NK-92 (cell line): Measurements from ENCODE around the gene CRYBB3.
"Not testable (repeated sequence)": the region's sequence is repeated elsewhere in the genome, so short reads cannot be mapped to it uniquely, and the experiment has no call there.

Experiments used
- DNase-seq: peaks from one replicate; lab custom pipeline; 2025; ENCODE audit not compliant: unreplicated experiment; lab: John Stamatoyannopoulos, UW

CRYBB3 gene

GRCh38 chr22:25204547-25204946, 4.9 kb downstream of the CRYBB3 start:
- DNase-seq = not testable (repeated sequence)

GRCh38 chr22:25205847-25206246, 6.2 kb downstream of the CRYBB3 start:
- DNase-seq = no peak

GRCh38 chr22:25206998-25207397, 7.3 kb downstream of the CRYBB3 start:
- DNase-seq = no peak

- no peak for DNase-seq
These were observed 8.0 kb downstream of the CRYBB3 start for GRCh38 chr22:25207553-25208157.

GRCh38 chr22:25208328-25208727, 8.7 kb downstream of the CRYBB3 start:
- no peak for DNase-seq

GRCh38 chr22:25208743-25209505, 9.3 kb downstream of the CRYBB3 start:
- no peak for DNase-seq

- DNase-seq = no peak
These were observed 11.1 kb downstream of the CRYBB3 start for GRCh38 chr22:25210793-25211192.

- DNase-seq = no peak
These were observed 12.7 kb downstream of the CRYBB3 start for GRCh38 chr22:25212337-25212736.

GRCh38 chr22:25213221-25213620, 13.6 kb downstream of the CRYBB3 start:
- no peak for DNase-seq

GRCh38 chr22:25216230-25216629, 16.6 kb downstream of the CRYBB3 start:
- DNase-seq = no peak

GRCh38 chr22:25219211-25219689, 19.6 kb downstream of the CRYBB3 start, which contains the start of gene CRYBB2:
CRYBB2 (plus strand) TSS chr22:25219639; CDS start chr22:25221430, 1,791 bp downstream.
- no peak for DNase-seq

- no peak for DNase-seq
These were observed 20.3 kb downstream of the CRYBB3 start for GRCh38 chr22:25219948-25220442.

GRCh38 chr22:25221790-25222189, 22.1 kb downstream of the CRYBB3 start:
- DNase-seq = no peak

- DNase-seq = no peak
These were observed 23.7 kb downstream of the CRYBB3 start for GRCh38 chr22:25223269-25223850.

GRCh38 chr22:25228822-25229221, 29.2 kb downstream of the CRYBB3 start:
- no peak for DNase-seq

- DNase-seq = not testable (repeated sequence)
These were observed 31.1 kb downstream of the CRYBB3 start for GRCh38 chr22:25230760-25231159.

- DNase-seq = no peak
These were observed 32.6 kb downstream of the CRYBB3 start for GRCh38 chr22:25232301-25232700.

- not testable (repeated sequence) for DNase-seq
These were observed 34.0 kb downstream of the CRYBB3 start for GRCh38 chr22:25233706-25234105.

- no peak for DNase-seq
These were observed 36.1 kb downstream of the CRYBB3 start for GRCh38 chr22:25235547-25236290.

GRCh38 chr22:25236417-25236816, 36.8 kb downstream of the CRYBB3 start:
- DNase-seq = no peak

- DNase-seq = no peak
These were observed 37.8 kb downstream of the CRYBB3 start for GRCh38 chr22:25237503-25237902.
